ENCODE results near the gene MLEC. TPM values are rescaled to one million over a fixed set of nuclear protein-coding genes. Genes with fewer than 3 reads are reported as not detected.

MLEC gene
- total RNA-seq, 1 donor from 2014 or later: 144 TPM

DNA sequence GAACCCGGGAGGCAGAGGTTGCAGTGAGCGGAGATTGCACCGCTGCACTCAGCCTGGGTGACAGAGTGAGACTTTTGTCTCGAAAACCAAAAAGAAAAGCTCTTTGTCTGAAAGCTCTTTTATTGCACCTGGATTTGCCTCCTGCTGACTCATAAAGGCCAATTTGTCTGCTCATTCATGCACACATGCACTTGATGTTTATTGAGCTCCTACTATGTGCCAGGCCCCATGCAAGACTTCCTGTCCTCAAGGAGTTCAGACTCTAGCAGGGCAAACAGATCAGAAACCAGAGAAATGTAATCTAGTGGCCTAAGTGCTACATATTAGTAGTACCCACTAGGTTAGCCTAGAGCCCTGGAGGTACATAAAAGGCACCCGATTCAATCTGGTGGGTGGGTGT is 16.3 kb upstream of the MLEC start:
- DNase-seq (ENCODE audit: low spot score): no peak
- Mint-ChIP-seq H3K36me3 (ENCODE audit: low read depth) (no peaks in the 10 kb centered on the region), H3K4me3 (ENCODE audit: unreplicated experiment) (no peak overlapping the region), H3K9me3 (ENCODE audit: low read depth) (no peaks in the 10 kb centered on the region), H3K27me3 (ENCODE audit: low read depth) (peaks cover 3% of the 10 kb centered on the region), H3K27ac (ENCODE audit: unreplicated experiment) (no peak overlapping the region), H3K4me1 (ENCODE audit: low read depth) (no peaks in the 10 kb centered on the region)
- TF ChIP-seq, protein P1, sequence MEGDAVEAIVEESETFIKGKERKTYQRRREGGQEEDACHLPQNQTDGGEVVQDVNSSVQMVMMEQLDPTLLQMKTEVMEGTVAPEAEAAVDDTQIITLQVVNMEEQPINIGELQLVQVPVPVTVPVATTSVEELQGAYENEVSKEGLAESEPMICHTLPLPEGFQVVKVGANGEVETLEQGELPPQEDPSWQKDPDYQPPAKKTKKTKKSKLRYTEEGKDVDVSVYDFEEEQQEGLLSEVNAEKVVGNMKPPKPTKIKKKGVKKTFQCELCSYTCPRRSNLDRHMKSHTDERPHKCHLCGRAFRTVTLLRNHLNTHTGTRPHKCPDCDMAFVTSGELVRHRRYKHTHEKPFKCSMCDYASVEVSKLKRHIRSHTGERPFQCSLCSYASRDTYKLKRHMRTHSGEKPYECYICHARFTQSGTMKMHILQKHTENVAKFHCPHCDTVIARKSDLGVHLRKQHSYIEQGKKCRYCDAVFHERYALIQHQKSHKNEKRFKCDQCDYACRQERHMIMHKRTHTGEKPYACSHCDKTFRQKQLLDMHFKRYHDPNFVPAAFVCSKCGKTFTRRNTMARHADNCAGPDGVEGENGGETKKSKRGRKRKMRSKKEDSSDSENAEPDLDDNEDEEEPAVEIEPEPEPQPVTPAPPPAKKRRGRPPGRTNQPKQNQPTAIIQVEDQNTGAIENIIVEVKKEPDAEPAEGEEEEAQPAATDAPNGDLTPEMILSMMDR (IDR thresholded peaks at IDR 0.05): no peak

DNA sequence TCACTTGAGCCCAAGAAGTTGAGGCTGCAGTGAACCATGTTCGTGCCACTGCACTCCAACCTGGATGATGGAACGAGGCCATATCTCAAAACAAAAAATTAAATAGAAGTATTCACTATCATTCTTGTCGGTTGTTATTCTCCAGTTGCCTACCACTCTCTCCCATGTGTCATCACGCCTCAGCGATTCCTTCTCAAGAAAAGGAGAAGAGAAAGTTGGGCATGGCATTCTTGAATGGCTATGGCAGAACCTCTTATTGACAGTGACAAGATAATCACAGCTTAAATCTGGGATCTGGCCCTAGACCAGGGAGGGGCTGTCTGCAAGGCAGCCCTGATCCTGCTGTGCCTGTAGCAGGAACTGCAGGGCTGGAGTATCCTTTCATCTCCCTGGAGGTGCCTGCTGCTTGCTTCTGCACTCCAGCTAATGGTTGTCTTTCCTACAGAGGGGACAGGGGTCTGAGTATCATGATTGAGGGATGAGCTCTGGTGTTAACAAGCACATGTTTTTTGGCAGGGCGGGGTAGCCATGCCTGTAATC is 12.8 kb upstream of the MLEC start:
- no peaks in the 10 kb centered on the region for H3K36me3 Mint-ChIP-seq (ENCODE audit: low read depth)
- H3K27ac Mint-ChIP-seq (ENCODE audit: unreplicated experiment): no peak overlapping the region
- TF ChIP-seq, protein P1 (IDR thresholded peaks at IDR 0.05): no peak
- no peaks in the 10 kb centered on the region for H3K4me1 Mint-ChIP-seq (ENCODE audit: low read depth)
- DNase-seq (ENCODE audit: low spot score): peak; percentile 15
- peaks cover 3% of the 10 kb centered on the region for H3K27me3 Mint-ChIP-seq (ENCODE audit: low read depth)
- H3K9me3 Mint-ChIP-seq (ENCODE audit: low read depth): no peaks in the 10 kb centered on the region
- H3K4me3 Mint-ChIP-seq (ENCODE audit: unreplicated experiment): no peak overlapping the region

DNA sequence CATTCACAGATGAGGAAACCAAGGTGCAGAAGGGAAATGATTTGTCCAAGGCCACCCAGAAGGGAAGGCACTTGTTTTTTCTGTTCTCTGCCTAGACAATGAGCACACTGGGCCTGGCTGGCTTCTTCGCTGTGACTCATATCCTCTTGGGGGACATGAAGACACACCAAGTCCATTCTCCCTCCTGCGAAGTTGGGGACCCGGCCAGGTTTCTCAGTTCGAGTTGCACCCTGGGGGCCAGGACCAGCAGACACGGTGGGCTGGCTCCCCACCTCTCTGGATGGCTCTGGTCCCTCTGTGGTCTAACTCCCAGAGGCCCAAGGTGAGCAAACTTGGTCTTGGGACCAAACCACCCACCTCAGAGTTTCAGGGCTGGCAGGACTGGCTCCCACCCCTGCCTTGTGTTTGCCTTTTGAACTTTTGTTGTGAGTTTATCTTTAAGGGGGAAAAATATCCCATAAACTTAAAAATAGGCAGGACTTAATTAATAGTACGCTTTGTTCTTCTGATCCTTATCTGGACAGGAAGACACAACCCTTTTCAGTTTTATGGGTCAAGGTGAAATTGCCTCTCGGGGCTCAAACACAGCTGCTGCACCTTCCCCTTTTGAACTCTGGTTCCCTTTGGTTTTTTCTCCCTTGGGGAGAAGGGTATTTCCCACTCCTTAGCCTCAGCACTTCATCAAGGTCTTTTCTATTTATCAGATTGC is 9.0 kb upstream of the MLEC start:
- Mint-ChIP-seq H3K27me3 (ENCODE audit: low read depth) (peaks cover 3% of the 10 kb centered on the region), H3K27ac (ENCODE audit: unreplicated experiment) (no peak overlapping the region), H3K4me3 (ENCODE audit: unreplicated experiment) (no peak overlapping the region), H3K4me1 (ENCODE audit: low read depth) (no peaks in the 10 kb centered on the region), H3K36me3 (ENCODE audit: low read depth) (no peaks in the 10 kb centered on the region), H3K9me3 (ENCODE audit: low read depth) (no peaks in the 10 kb centered on the region)
- DNase-seq (ENCODE audit: low spot score): peak; percentile 59
- TF ChIP-seq, protein P1 (IDR thresholded peaks at IDR 0.05): no peak

DNA sequence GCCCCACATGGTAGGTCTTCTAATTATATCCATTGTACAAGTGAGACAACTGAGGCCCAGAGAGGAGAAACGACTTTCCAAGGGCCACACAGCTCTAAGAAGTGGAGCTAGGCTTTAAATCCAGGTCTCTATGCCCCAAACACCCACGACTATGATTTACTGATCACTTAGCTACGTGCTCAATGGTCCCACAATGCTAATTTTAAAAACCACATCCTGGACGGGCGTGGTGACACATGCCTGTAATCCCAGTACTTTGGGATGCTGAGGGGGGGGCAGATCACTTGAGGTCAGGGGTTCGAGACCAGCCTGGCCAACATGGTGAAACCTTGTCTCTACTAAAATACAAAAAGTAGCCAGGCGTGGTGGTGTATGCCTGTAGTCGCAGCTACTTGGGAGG is 8.4 kb upstream of the MLEC start:
- H3K4me3 Mint-ChIP-seq (ENCODE audit: unreplicated experiment): no peak overlapping the region
- no peaks in the 10 kb centered on the region for H3K4me1 Mint-ChIP-seq (ENCODE audit: low read depth)
- peaks cover 3% of the 10 kb centered on the region for H3K27me3 Mint-ChIP-seq (ENCODE audit: low read depth)
- DNase-seq (ENCODE audit: low spot score): peak; percentile 24
- no peaks in the 10 kb centered on the region for H3K36me3 Mint-ChIP-seq (ENCODE audit: low read depth)
- H3K9me3 Mint-ChIP-seq (ENCODE audit: low read depth): no peaks in the 10 kb centered on the region
- TF ChIP-seq, protein P1 (IDR thresholded peaks at IDR 0.05): no peak
- H3K27ac Mint-ChIP-seq (ENCODE audit: unreplicated experiment): no peak overlapping the region

DNA sequence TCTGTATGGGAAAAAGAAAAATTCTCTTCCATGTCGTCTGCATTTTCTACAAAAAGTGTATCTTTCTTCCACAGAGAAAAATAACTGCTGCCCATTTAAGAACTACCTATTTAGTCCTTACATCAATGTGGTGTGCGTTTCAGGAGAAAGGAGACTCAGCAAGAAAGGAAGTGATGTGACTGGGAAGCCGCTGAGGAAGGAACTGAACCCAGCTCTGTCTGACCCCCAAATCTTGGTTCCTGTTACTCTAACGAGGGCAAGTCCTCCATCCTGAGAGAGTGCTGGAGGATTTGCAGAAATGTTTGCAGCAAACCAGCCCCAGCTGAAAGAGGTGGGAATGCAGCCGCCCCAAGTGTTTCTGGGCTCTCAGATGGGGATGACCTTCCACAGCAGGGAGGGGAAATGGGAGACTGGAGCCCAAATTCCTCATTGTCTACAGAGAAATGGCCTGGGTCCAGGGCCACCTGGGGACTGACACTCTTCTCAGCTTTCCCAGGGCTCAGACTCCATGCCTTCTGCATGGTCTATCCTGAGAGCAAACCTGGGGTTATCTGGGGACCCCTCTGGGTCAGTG is 6.7 kb upstream of the MLEC start:
- TF ChIP-seq, protein P1 (IDR thresholded peaks at IDR 0.05): no peak
- Mint-ChIP-seq H3K4me3 (ENCODE audit: unreplicated experiment) (no peak overlapping the region), H3K9me3 (ENCODE audit: low read depth) (no peaks in the 10 kb centered on the region), H3K36me3 (ENCODE audit: low read depth) (no peaks in the 10 kb centered on the region), H3K27me3 (ENCODE audit: low read depth) (no peaks in the 10 kb centered on the region), H3K27ac (ENCODE audit: unreplicated experiment) (no peak overlapping the region), H3K4me1 (ENCODE audit: low read depth) (no peaks in the 10 kb centered on the region)
- DNase-seq (ENCODE audit: low spot score): peak; percentile 24

Measured in chondrocyte (in vitro differentiated cells).